ENCODE data around the gene MDFI.

Gene MDFI

GRCh38 chr6:41596807-41597206, 41.5 kb upstream of the MDFI start:
- Histone ChIP-seq H3K36me3 (no peaks in the 10 kb centered on the region), H3K27ac (no peak overlapping the region), H3K4me3 (ENCODE audit: low read depth in 1 of 2, low read length in 1 of 2) (no peak overlapping the region), H3K27me3 (no peaks in the 10 kb centered on the region), H3K9me3 (no peaks in the 10 kb centered on the region), H3K4me1 (ENCODE audit: control insufficient read depth in 1 of 2, insufficient read depth in 1 of 2, low read depth in 1 of 2, low read length in 1 of 2) (no peaks in the 10 kb centered on the region)
- TF ChIP-seq CTCF (IDR thresholded peaks at IDR 0.05) = no peak

DNA sequence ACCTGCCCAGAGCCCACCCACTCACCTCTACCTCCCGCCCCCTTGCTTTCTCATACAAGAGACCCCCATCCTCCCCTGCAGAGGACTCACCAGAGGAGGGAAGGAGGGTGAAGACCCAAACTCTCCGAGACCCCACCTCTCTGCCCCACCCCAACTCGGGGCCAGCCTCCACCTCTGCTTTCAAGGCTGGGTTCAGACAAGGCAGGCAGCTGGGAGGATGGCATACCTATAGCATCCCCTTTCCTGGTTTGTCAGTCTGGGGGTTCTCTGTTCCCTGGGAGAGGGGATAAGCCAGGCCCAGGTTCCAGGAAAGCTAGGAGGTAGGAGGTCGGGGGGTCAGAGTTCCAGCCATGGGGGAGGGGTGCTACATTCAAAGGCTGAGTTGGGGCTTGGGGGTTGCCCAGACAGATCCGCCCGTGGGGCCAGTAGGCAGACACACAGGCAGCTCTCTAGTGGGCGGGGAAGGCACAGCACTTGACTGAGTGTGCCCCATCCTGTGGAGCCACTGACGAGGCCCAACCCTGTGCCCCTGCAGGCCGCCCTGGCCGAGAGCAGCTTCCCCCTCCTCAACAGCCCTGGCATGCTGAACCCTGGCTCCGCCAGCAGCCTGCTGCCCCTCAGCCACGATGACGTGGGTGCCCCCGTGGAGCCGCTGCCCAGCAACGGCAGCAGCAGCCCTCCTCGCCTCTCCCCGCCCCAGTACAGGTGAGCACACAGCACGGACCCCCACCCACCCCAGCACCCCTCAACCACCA, 40.8 kb upstream of the MDFI start:
- no peak overlapping the region for H3K4me3 ChIP-seq (ENCODE audit: low read depth in 1 of 2, low read length in 1 of 2)
- H3K9me3 ChIP-seq = no peaks in the 10 kb centered on the region
- H3K4me1 ChIP-seq (ENCODE audit: control insufficient read depth in 1 of 2, insufficient read depth in 1 of 2, low read depth in 1 of 2, low read length in 1 of 2) = no peaks in the 10 kb centered on the region
- no peaks in the 10 kb centered on the region for H3K36me3 ChIP-seq
- no peak for TF ChIP-seq CTCF (IDR thresholded peaks at IDR 0.05)
- no peak overlapping the region for H3K27ac ChIP-seq
- peaks cover 4% of the 10 kb centered on the region for H3K27me3 ChIP-seq

DNA sequence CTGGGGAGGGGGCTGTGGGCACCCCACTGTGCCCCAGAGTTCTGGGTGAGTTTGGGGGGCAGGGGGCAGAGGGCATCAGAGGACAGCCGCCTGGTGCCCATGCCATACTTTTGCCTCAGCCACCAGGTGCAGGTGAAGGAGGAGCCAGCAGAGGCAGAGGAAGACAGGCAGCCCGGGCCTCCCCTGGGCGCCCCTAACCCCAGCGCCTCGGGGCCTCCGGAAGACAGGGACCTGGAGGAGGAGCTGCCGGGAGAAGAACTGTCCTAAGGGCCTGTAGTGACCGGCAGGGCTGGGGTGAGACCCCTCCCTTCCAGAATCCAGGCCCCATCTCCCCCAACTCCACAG, 39.6 kb upstream of the MDFI start:
- no peaks in the 10 kb centered on the region for H3K36me3 ChIP-seq
- no peaks in the 10 kb centered on the region for H3K9me3 ChIP-seq
- H3K27me3 ChIP-seq = peaks cover 12% of the 10 kb centered on the region
- TF ChIP-seq CTCF (IDR thresholded peaks at IDR 0.05) = no peak
- no peaks in the 10 kb centered on the region for H3K4me1 ChIP-seq (ENCODE audit: control insufficient read depth in 1 of 2, insufficient read depth in 1 of 2, low read depth in 1 of 2, low read length in 1 of 2)
- no peak overlapping the region for H3K4me3 ChIP-seq (ENCODE audit: low read depth in 1 of 2, low read length in 1 of 2)
- no peak overlapping the region for H3K27ac ChIP-seq

GRCh38 chr6:41599015-41599851, 39.0 kb upstream of the MDFI start:
- no peak for TF ChIP-seq CTCF (IDR thresholded peaks at IDR 0.05)

GRCh38 chr6:41599852-41600445, 38.3 kb upstream of the MDFI start:
- Histone ChIP-seq H3K36me3 (no peaks in the 10 kb centered on the region), H3K4me3 (ENCODE audit: low read depth in 1 of 2, low read length in 1 of 2) (no peak overlapping the region), H3K4me1 (ENCODE audit: control insufficient read depth in 1 of 2, insufficient read depth in 1 of 2, low read depth in 1 of 2, low read length in 1 of 2) (no peaks in the 10 kb centered on the region), H3K9me3 (no peaks in the 10 kb centered on the region), H3K27ac (no peak overlapping the region), H3K27me3 (peaks cover 12% of the 10 kb centered on the region)
- TF ChIP-seq CTCF (IDR thresholded peaks at IDR 0.05) = no peak

More at GRCh38 chr6:41599015-41599851, 39.0 kb upstream of the MDFI start:
- H3K9me3 ChIP-seq = no peaks in the 10 kb centered on the region
- no peaks in the 10 kb centered on the region for H3K4me1 ChIP-seq (ENCODE audit: control insufficient read depth in 1 of 2, insufficient read depth in 1 of 2, low read depth in 1 of 2, low read length in 1 of 2)
- no peak overlapping the region for H3K27ac ChIP-seq
- peaks cover 12% of the 10 kb centered on the region for H3K27me3 ChIP-seq
- H3K36me3 ChIP-seq = no peaks in the 10 kb centered on the region
- no peak overlapping the region for H3K4me3 ChIP-seq (ENCODE audit: low read depth in 1 of 2, low read length in 1 of 2)
